Ishikawa (cell line): ENCODE results near the gene BAAT.

Experiments used
- CEBPB ChIP-seq: IDR thresholded peaks from 2 replicates; pipeline ENCODE4 v1.6.1; 2012
- CREB1 ChIP-seq: IDR thresholded peaks from 2 replicates; pipeline ENCODE4 v1.6.1; 2012; ENCODE audit warnings: low read depth
- EGR1 ChIP-seq: IDR thresholded peaks from 2 replicates; pipeline ENCODE4 v1.6.1; 2012
- EP300 ChIP-seq: IDR thresholded peaks from 2 replicates; pipeline ENCODE4 v1.6.1; 2012; ENCODE audit warnings: borderline replicate concordance
- FOXM1 ChIP-seq: IDR thresholded peaks from 2 replicates; pipeline ENCODE4 v1.6.1; 2012; ENCODE audit warnings: low read depth, borderline replicate concordance
- MAX ChIP-seq: IDR thresholded peaks from 2 replicates; pipeline ENCODE4 v1.6.1; 2012
- NFIC ChIP-seq: IDR thresholded peaks from 2 replicates; pipeline ENCODE4 v1.6.1; 2012
- RAD21 ChIP-seq: IDR thresholded peaks from 2 replicates; pipeline ENCODE4 v1.6.1; 2012; ENCODE audit warnings: low read depth
- REST ChIP-seq: IDR thresholded peaks from 2 replicates; pipeline ENCODE4 v1.6.1; 2012; ENCODE audit warnings: low read depth, mild to moderate bottlenecking
- TAF1 ChIP-seq: IDR thresholded peaks from 2 replicates; pipeline ENCODE4 v1.6.1; 2012; ENCODE audit warnings: low read depth, mild to moderate bottlenecking
- TCF12 ChIP-seq: IDR thresholded peaks from 2 replicates; pipeline ENCODE4 v1.6.1; 2012; ENCODE audit warnings: low read depth
- TEAD4 ChIP-seq: IDR thresholded peaks from 2 replicates; pipeline ENCODE4 v1.6.1; 2012
- USF1 ChIP-seq: IDR thresholded peaks from 2 replicates; pipeline ENCODE4 v1.6.1; 2012
- YY1 ChIP-seq: IDR thresholded peaks from 2 replicates; pipeline ENCODE4 v1.6.1; 2012; ENCODE audit warnings: low read depth
- ZBTB7A ChIP-seq: IDR thresholded peaks from 2 replicates; pipeline ENCODE4 v1.6.1; 2012; ENCODE audit warnings: low read depth

Gene BAAT

GRCh38 chr9:101429736-101430135 is 44.9 kb upstream of the BAAT start:
- TF ChIP-seq EGR1 (no peak), NFIC (no peak), REST (no peak), ZBTB7A (no peak), FOXM1 (no peak), EP300 (no peak), MAX (no peak), USF1 (no peak), RAD21 (no peak), TAF1 (no peak), CREB1 (no peak), TEAD4 (no peak), YY1 (no peak), CEBPB (no peak), TCF12 (no peak)

- no peak for TF ChIP-seq TCF12
- TF ChIP-seq CREB1 = no peak
- no peak for TF ChIP-seq MAX
- TF ChIP-seq ZBTB7A = no peak
- TF ChIP-seq YY1 = no peak
- TF ChIP-seq EGR1 = no peak
- no peak for TF ChIP-seq TAF1
- TF ChIP-seq TEAD4 = no peak
- no peak for TF ChIP-seq RAD21
- TF ChIP-seq REST = no peak
- TF ChIP-seq NFIC = no peak
- TF ChIP-seq CEBPB = no peak
- no peak for TF ChIP-seq EP300
- TF ChIP-seq USF1 = no peak
Observed at GRCh38 chr9:101428909-101429308, 44.1 kb upstream of the BAAT start.

GRCh38 chr9:101427957-101428655 is 43.3 kb upstream of the BAAT start:
- TF ChIP-seq TEAD4 (no peak), YY1 (no peak), USF1 (no peak), CEBPB (no peak), TAF1 (no peak), ZBTB7A (no peak), EP300 (no peak), MAX (no peak), NFIC (no peak), CREB1 (no peak), TCF12 (no peak), EGR1 (no peak), FOXM1 (no peak), RAD21 (no peak), REST (no peak)

GRCh38 chr9:101427358-101427757 is 42.6 kb upstream of the BAAT start:
- no peak for TF ChIP-seq EP300
- no peak for TF ChIP-seq TAF1
- no peak for TF ChIP-seq NFIC
- TF ChIP-seq RAD21 = no peak
- no peak for TF ChIP-seq TEAD4
- TF ChIP-seq MAX = no peak
